Measurements from ENCODE around the gene CFAP58. TPM values are rescaled to one million over a fixed set of nuclear protein-coding genes. Genes with fewer than 3 reads are reported as not detected.

CFAP58 gene
- total and polyA plus RNA-seq, 2 of the 13 experiments (the other 11 are each of a cell fraction or from before 2014, with no cell fraction given): 0.03 TPM; not detected in 1

- TF ChIP-seq ZNF512 (CRISPR knock-in tag; IDR thresholded peaks at IDR 0.05): no peak
- TF ChIP-seq ZNF563 (CRISPR knock-in tag; IDR thresholded peaks at IDR 0.05): no peak
- no peak for TF ChIP-seq MED13 (CRISPR knock-in tag; IDR thresholded peaks at IDR 0.05)
- TF ChIP-seq TFDP1 (CRISPR knock-in tag; IDR thresholded peaks at IDR 0.05; ENCODE audit: borderline replicate concordance): no peak
- TF ChIP-seq ZNF281 (CRISPR knock-in tag; IDR thresholded peaks at IDR 0.05; ENCODE audit: borderline replicate concordance): no peak
- peak; percentile 65 for TF ChIP-seq CREB1 (IDR thresholded peaks at IDR 0.05)
- no peak; the same call in 1 of the 2 replicates for TF ChIP-seq CREB1 (CRISPR knock-in tag; IDR thresholded peaks at IDR 0.05)
- no peak for TF ChIP-seq ZNF121 (CRISPR knock-in tag; IDR thresholded peaks at IDR 0.05)
- no peak for TF ChIP-seq ZNF660 (CRISPR knock-in tag; IDR thresholded peaks at IDR 0.05; ENCODE audit: borderline replicate concordance, low read depth)
- peak; percentile 74; the same call in 1 of the 2 replicates for TF ChIP-seq CEBPB (IDR thresholded peaks at IDR 0.05; ENCODE audit: borderline replicate concordance, low read depth, low read length)
- no peak for TF ChIP-seq ZNF83 (CRISPR knock-in tag; IDR thresholded peaks at IDR 0.05; ENCODE audit: borderline replicate concordance)
- TF ChIP-seq HNF4G (IDR thresholded peaks at IDR 0.05; ENCODE audit: borderline replicate concordance, low read depth, low read length): no peak
- TF ChIP-seq HNF4G (CRISPR knock-in tag; IDR thresholded peaks at IDR 0.05; ENCODE audit: borderline replicate concordance, low read depth): no peak
- no peak for TF ChIP-seq SETDB1 (CRISPR knock-in tag; IDR thresholded peaks at IDR 0.05; ENCODE audit: borderline replicate concordance)
- no peak for TF ChIP-seq U2AF2 (IDR thresholded peaks at IDR 0.05; ENCODE audit: low read depth, low read length)
- TF ChIP-seq SIN3A (IDR thresholded peaks at IDR 0.05; ENCODE audit: borderline replicate concordance, low read depth, low read length): no peak
- no peak for TF ChIP-seq GABPA (IDR thresholded peaks at IDR 0.05; ENCODE audit: low read depth, low read length)
- no peak for TF ChIP-seq GABPA (CRISPR knock-in tag; IDR thresholded peaks at IDR 0.05; ENCODE audit: low read depth)
- no peak for TF ChIP-seq REXO4 (CRISPR knock-in tag; IDR thresholded peaks at IDR 0.05; ENCODE audit: borderline replicate concordance)
- TF ChIP-seq ZNF687 (CRISPR knock-in tag; IDR thresholded peaks at IDR 0.05): peak; percentile 29; the same call in 1 of the 2 replicates
These were observed 24.5 kb upstream of the CFAP58 start (continued) for GRCh38 chr10:104328896-104329710.
